Suprapubic skin (tissue), 3 donors: Measurements from ENCODE around the gene IL23R.

Experiments used
- CTCF ChIP-seq, 2 donors: fragments of 200-600 bp in 1 of 2; fragments of 450-650 bp in 1 of 2; sonication (generic) in 1 of 2; IDR thresholded peaks; one replicate each; pipeline ENCODE4 v1.5.1; 2016 to 2019; ENCODE audit warnings: antibody characterized with exemption in 2 of 2, mild to moderate bottlenecking in 1 of 2, moderate library complexity in 1 of 2
- EP300 ChIP-seq: sonication (generic); formaldehyde crosslinking; IDR thresholded peaks from one replicate; pipeline ENCODE4 v1.6.1; 2017; ENCODE audit warnings: antibody characterized with exemption

GRCh38 chr1:67298762-67299161 is 132.5 kb downstream of the IL23R start:
- TF ChIP-seq CTCF (IDR thresholded peaks at IDR 0.05), result no peak
- no peak for TF ChIP-seq EP300
